T47D (cell line): ENCODE measurements around the gene TMEM116.
A peak's percentile ranks its signal among the peaks of the same experiment; 100 is the strongest.
"Not testable (repeated sequence)": the region's sequence is repeated elsewhere in the genome, so short reads cannot be mapped to it uniquely, and the experiment has no call there.

Experiments used
- DNase-seq, 2 experiments: peaks; one replicate each; pipeline versions ENCODE4 v3.0.0 to v3.0.0-alpha.2; 2011 to 2012; ENCODE audit warnings: low read depth in 1 of 2, low spot score in 1 of 2
- JUND ChIP-seq: IDR thresholded peaks from 2 replicates; pipeline ENCODE4 v1.6.1; 2012; ENCODE audit warnings: low read depth
- in situ Hi-C: cut with HindIII; loops from 2 replicates; pipeline ENCODE4 v1.10.0; 2016; ENCODE audit warnings: low sequenced_read_pairs, low pct_unique_long_range_greater_than_20kb

Gene TMEM116

DNA sequence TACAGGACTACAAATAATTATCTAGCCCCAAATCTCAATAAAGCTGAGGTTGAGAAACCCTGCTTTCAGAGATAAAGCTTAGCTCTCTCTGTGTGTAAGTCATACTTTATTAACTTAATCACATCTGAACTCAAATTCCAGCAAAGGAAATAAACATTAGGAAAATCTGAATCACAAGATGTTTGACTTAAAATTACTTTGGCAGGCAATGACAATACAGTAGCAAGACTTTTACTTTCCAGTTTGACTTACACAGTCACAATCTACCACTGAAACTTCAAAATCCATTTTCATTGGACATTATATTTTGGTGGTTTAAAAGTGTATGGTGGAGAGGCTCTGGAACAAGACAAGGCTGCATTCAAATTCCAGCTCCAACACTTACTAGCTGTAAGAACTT lies 11.4 kb downstream of the TMEM116 start:
- DNase-seq, result no peak
- no peak for TF ChIP-seq JUND
- in situ Hi-C loops, result no loop called here

DNA sequence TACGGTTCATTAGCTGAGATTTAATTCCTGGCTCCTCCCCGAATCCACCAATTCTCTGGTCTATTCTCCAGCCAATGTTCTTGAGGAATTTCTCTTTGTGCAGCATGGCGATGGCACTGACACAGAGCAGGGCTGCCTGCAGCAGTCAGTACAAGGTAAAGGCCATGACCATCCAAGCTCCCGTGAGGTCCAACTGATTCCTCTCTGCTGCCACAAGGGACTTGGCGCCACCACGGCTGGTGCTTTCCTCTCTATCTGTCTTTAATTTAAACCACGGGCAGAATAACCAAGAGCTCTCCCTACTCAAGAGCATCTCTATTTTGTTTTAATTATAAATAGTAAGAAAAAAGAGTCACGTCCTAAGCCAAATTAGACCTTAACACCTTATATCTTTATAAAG lies 12.1 kb downstream of the TMEM116 start:
- TF ChIP-seq JUND, result no peak
- no peak for DNase-seq
- in situ Hi-C loops, result no loop called here

GRCh38 chr12:111999129-111999528 lies 13.8 kb downstream of the TMEM116 start:
- DNase-seq, in situ Hi-C loops: not testable (repeated sequence)

DNA sequence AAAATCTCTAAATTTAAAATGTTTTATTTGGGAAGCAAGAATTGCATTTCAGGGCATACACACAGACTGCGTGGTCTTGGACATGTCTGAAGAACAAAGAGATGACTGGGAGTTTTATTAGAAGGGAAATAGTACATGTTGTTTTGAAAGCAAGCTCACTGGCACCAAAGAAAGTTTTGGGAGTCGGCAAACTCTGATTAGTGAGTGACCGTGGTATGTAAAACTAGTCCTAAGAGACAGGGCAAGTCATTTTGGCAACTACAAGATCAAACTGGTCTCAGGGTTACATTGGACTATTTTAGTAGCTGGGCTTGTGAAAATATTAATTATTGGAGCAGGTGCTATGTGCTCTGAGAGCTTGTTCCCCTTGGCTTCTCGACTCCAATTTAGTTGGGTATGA lies 14.9 kb downstream of the TMEM116 start:
- TF ChIP-seq JUND, result no peak
- in situ Hi-C loops, result no loop called here
- DNase-seq, result no peak

- no peak for TF ChIP-seq JUND
- no peak for DNase-seq
- in situ Hi-C loops, result no loop called here
Observed at GRCh38 chr12:111997300-111997699, 15.7 kb downstream of the TMEM116 start.

- TF ChIP-seq JUND, result no peak
- in situ Hi-C loops, result no loop called here
- no peak for DNase-seq
Observed at GRCh38 chr12:111995782-111996480, 17.0 kb downstream of the TMEM116 start.

- TF ChIP-seq JUND, result peak; percentile 52; the same call in 1 of the 2 replicates
- peak in 1 of 2 experiments; percentile 74 for DNase-seq
- in situ Hi-C loops, result not testable (repeated sequence)
Observed at GRCh38 chr12:111994211-111995111, 18.5 kb downstream of the TMEM116 start.

DNA sequence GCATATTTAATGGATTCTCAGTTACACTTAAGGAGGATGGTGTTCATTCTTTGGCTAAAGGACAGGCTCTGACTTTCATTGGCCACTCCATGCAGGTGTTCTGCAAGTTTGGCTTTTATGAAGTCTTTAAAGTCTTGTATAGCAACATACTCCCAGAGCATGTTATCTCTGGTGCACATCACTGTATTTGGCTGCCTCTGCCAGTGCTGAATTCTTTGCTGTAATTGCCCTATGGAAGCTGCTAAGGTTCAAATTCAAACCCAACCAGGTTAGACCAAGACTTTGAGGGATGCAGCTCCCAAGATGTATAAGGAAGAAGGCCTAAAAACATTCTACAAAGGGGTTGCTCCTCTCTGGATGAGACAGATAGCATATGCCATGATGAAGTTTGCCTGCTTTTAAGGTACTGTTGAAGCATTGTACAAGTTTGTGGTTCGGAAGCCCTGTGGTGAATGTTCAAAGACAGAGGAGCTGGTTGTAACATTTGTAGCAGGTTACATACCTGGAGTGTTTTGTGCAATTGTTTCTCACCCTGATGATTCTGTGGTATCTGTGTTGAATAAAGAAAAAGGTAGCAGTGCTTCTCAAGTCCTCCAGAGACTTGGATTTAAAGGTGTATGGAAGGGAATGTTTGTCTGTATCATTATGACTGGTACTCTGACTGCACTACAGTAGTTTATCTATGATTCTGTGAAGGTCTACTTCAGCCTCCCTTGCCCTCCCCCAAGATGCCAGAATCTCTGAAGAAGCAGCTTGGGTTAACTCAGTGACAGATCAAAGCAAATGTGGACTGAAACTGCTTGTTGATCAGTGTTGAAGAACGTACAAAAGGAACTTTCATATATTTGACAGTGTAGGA lies 19.4 kb downstream of the TMEM116 start:
- in situ Hi-C loops, result no loop called here
- peak; percentile 39 to 71 for DNase-seq
- TF ChIP-seq JUND, result no peak

DNA sequence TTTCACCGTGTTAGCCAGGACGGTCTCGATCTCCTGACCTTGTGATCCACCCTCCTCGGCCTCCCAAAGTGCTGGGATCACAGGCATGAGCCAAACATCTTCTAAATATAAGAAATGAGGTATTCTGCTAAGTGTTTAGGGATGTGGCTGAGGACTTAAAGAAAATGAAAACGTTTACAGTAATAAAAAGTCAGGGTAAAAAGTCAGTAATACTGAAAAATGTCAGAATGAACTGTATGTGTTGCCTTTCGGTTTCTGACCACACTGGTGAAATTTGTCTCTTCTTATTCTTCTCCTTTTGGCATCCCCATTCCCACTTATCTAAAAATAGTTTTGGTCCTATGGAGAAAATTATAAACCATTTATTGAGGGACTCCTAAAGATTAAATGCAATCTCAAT lies 20.5 kb downstream of the TMEM116 start:
- no peak for DNase-seq
- in situ Hi-C loops, result no loop called here
- TF ChIP-seq JUND, result no peak

- TF ChIP-seq JUND, result no peak
- in situ Hi-C loops, result no loop called here
- no peak for DNase-seq
Observed at GRCh38 chr12:111991946-111992345, 21.0 kb downstream of the TMEM116 start.

- DNase-seq, result no peak
- in situ Hi-C loops, result no loop called here
- no peak for TF ChIP-seq JUND
Observed at GRCh38 chr12:111991535-111991934, 21.4 kb downstream of the TMEM116 start.

DNA sequence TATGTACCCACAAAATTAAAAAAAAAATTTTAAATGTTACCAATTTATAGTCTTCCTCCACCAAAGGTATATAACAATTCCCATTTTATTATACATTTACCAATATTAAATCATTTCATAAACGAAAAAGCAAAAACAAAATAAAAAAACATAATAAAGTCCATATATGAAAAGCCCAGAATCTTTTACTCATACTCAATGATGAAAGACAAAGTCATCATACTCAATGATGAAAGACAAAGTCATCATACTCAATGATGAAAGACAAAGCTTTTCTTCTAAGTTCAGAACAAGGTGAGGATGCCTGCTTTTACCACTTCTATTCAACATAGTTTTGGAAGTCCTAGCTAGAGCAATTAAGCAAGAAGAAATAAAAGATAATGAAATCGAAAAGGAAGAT lies 28.1 kb downstream of the TMEM116 start:
- in situ Hi-C loops, result no loop called here
- no peak for TF ChIP-seq JUND
- DNase-seq, result no peak
